GM19043 (cell line): ENCODE measurements around the gene STK17B.
"Not testable (repeated sequence)": the region's sequence is repeated elsewhere in the genome, so short reads cannot be mapped to it uniquely, and the experiment has no call there.

Experiments
- ATAC-seq: cut with Tn5 transposase; IDR thresholded peaks from one replicate; pipeline ENCODE4 v1.9.1; 2021; ENCODE audit warnings: low read depth; ENCODE audit not compliant: unreplicated experiment

Gene STK17B

GRCh38 chr2:196171248-196171871, at the start of gene STK17B:
Gene STK17B (minus strand): TSS chr2:196171578. CDS start chr2:196163383, 8,195 bp downstream.
- peak; percentile 44 for ATAC-seq

- no peak for ATAC-seq
Observed at GRCh38 chr2:196220671-196221070, 49.3 kb upstream of the STK17B start.

GRCh38 chr2:196219671-196220070, 48.3 kb upstream of the STK17B start:
- no peak for ATAC-seq

- no peak for ATAC-seq
Observed at GRCh38 chr2:196218106-196218505, 46.7 kb upstream of the STK17B start.

- ATAC-seq, result no peak
Observed at GRCh38 chr2:196217116-196217515, 45.7 kb upstream of the STK17B start.

GRCh38 chr2:196215376-196215775, 44.0 kb upstream of the STK17B start:
- ATAC-seq, result no peak

GRCh38 chr2:196214156-196214555, 42.8 kb upstream of the STK17B start:
- ATAC-seq, result no peak

GRCh38 chr2:196213252-196213980, 42.0 kb upstream of the STK17B start:
- ATAC-seq, result no peak

GRCh38 chr2:196208915-196209314, 37.5 kb upstream of the STK17B start:
- no peak for ATAC-seq

GRCh38 chr2:196206804-196207203, 35.4 kb upstream of the STK17B start:
- no peak for ATAC-seq

- ATAC-seq, result no peak
Observed at GRCh38 chr2:196205881-196206435, 34.6 kb upstream of the STK17B start.

GRCh38 chr2:196205011-196205766, 33.8 kb upstream of the STK17B start:
- no peak for ATAC-seq

- ATAC-seq, result no peak
Observed at GRCh38 chr2:196201229-196202009, 30.0 kb upstream of the STK17B start.

GRCh38 chr2:196200557-196200956, 29.2 kb upstream of the STK17B start:
- peak; percentile 98 for ATAC-seq

GRCh38 chr2:196195758-196196157, 24.4 kb upstream of the STK17B start:
- ATAC-seq, result no peak

GRCh38 chr2:196195302-196195701, 23.9 kb upstream of the STK17B start:
- no peak for ATAC-seq

- ATAC-seq, result no peak
Observed at GRCh38 chr2:196191541-196191940, 20.2 kb upstream of the STK17B start.

GRCh38 chr2:196187898-196188458, 16.6 kb upstream of the STK17B start:
- ATAC-seq, result no peak

GRCh38 chr2:196187175-196187700, 15.9 kb upstream of the STK17B start:
- ATAC-seq, result not testable (repeated sequence)
